IMR-90 (cell line): ENCODE results near the gene NT5DC1.

ENCODE experiments used
- CEBPB ChIP-seq: IDR thresholded peaks from 2 replicates; pipeline ENCODE4 v1.6.1; 2012; ENCODE audit warnings: low read depth, low read length, improper control_type of control experiment
- RAD21 ChIP-seq: IDR thresholded peaks from 2 replicates; pipeline ENCODE4 v1.6.1; 2012; ENCODE audit warnings: low read length, improper control_type of control experiment
- TF ChIP-seq, protein P1 (sequence below): conservative IDR thresholded peaks from 2 replicates; pipeline ENCODE4 v1.5.1; 2012; ENCODE audit warnings: mild to moderate bottlenecking, low read depth, low read length, improper control_type of control experiment

DNA sequence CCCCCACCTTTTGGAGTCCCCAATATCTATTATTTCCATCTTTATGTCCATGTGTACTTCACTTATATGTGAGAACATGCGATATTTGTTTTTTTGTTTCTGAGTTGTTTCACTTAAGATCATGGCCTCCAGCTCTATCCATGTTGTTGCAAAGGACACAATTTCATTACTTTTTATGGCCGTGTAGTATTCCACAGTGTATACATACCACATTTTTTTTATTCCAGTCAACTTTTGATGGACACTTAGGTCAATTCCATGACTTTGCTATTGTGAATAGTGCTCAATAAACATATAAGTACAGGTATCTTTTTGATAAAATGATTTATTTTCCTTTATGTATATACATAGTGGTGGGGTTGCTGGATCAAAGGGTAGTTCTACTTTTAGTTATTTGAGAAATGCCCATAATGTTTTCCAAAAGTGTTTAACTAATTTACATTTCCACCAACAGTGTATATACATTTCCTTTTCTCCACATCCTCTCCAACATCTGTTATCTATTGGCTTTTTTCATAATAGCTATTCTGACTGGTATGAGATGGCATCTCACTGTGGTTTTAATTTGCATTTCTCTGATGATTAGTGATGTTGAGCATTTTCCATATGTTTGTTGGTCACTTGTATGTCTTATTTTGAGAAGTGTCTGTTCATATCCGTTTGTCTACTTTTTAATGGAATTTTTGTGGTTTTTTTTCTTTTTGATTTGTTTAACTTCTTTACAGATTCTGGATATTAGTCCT is 59.3 kb downstream of the NT5DC1 start:
- no peak for TF ChIP-seq RAD21
- TF ChIP-seq CEBPB, result no peak
- TF ChIP-seq, protein P1, sequence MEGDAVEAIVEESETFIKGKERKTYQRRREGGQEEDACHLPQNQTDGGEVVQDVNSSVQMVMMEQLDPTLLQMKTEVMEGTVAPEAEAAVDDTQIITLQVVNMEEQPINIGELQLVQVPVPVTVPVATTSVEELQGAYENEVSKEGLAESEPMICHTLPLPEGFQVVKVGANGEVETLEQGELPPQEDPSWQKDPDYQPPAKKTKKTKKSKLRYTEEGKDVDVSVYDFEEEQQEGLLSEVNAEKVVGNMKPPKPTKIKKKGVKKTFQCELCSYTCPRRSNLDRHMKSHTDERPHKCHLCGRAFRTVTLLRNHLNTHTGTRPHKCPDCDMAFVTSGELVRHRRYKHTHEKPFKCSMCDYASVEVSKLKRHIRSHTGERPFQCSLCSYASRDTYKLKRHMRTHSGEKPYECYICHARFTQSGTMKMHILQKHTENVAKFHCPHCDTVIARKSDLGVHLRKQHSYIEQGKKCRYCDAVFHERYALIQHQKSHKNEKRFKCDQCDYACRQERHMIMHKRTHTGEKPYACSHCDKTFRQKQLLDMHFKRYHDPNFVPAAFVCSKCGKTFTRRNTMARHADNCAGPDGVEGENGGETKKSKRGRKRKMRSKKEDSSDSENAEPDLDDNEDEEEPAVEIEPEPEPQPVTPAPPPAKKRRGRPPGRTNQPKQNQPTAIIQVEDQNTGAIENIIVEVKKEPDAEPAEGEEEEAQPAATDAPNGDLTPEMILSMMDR, result no peak
